ENCODE results near the gene CACYBP.
A peak's percentile ranks its signal among the peaks of the same experiment; 100 is the strongest.
"Not testable (repeated sequence)": the region's sequence is repeated elsewhere in the genome, so short reads cannot be mapped to it uniquely, and the experiment has no call there.

The CACYBP gene

GRCh38 chr1:175023043-175023921, 23.5 kb downstream of the CACYBP start, which contains the start of gene MRPS14:
Gene MRPS14, minus strand, starts transcription at chr1:175023425. Its CDS starts 17 bp downstream, at chr1:175023408.
- no peak for TF ChIP-seq CTCF (IDR thresholded peaks at IDR 0.05; ENCODE audit: control insufficient read depth, extremely low read depth, insufficient read depth)
- peak within 1 kb of the TSS; percentile 80 for H3K4me3 ChIP-seq (ENCODE audit: low read depth, low read length)
- peak; percentile 90 for DNase-seq (ENCODE audit: low read depth)

- DNase-seq (ENCODE audit: low read depth), result not testable (repeated sequence)
Measured at GRCh38 chr1:175023922-175024242, 24.1 kb downstream of the CACYBP start.

GRCh38 chr1:175024773-175025172, 25.0 kb downstream of the CACYBP start:
- no peak for DNase-seq (ENCODE audit: low read depth)
- no peak for TF ChIP-seq CTCF (IDR thresholded peaks at IDR 0.05; ENCODE audit: control insufficient read depth, extremely low read depth, insufficient read depth)
- no peak overlapping the region for H3K4me3 ChIP-seq (ENCODE audit: low read depth, low read length)

More at GRCh38 chr1:175023922-175024242, 24.1 kb downstream of the CACYBP start:
- H3K4me3 ChIP-seq (ENCODE audit: low read depth, low read length), result peak overlapping the region; percentile 80

GRCh38 chr1:175033953-175034352, 34.2 kb downstream of the CACYBP start:
- no peak for DNase-seq (ENCODE audit: low read depth)

GRCh38 chr1:175034775-175035174, 35.0 kb downstream of the CACYBP start:
- H3K4me3 ChIP-seq (ENCODE audit: low read depth, low read length), result no peak overlapping the region
- no peak for DNase-seq (ENCODE audit: low read depth)
- TF ChIP-seq CTCF (IDR thresholded peaks at IDR 0.05; ENCODE audit: control insufficient read depth, extremely low read depth, insufficient read depth), result no peak

More at GRCh38 chr1:175033953-175034352, 34.2 kb downstream of the CACYBP start:
- H3K4me3 ChIP-seq (ENCODE audit: low read depth, low read length), result no peak overlapping the region
- no peak for TF ChIP-seq CTCF (IDR thresholded peaks at IDR 0.05; ENCODE audit: control insufficient read depth, extremely low read depth, insufficient read depth)

- no peak overlapping the region for H3K4me3 ChIP-seq (ENCODE audit: low read depth, low read length)
- DNase-seq (ENCODE audit: low read depth), result no peak
- TF ChIP-seq CTCF (IDR thresholded peaks at IDR 0.05; ENCODE audit: control insufficient read depth, extremely low read depth, insufficient read depth), result no peak
Measured at GRCh38 chr1:175035865-175036264, 36.1 kb downstream of the CACYBP start.

GRCh38 chr1:175036476-175036875, 36.7 kb downstream of the CACYBP start:
- no peak for DNase-seq (ENCODE audit: low read depth)
- no peak overlapping the region for H3K4me3 ChIP-seq (ENCODE audit: low read depth, low read length)
- TF ChIP-seq CTCF (IDR thresholded peaks at IDR 0.05; ENCODE audit: control insufficient read depth, extremely low read depth, insufficient read depth), result no peak
